A673 (cell line): ENCODE data around the gene GRIK2. TPM values are rescaled to one million over a fixed set of nuclear protein-coding genes. Genes with fewer than 3 reads are reported as not detected.
"Not testable (repeated sequence)": the region's sequence is repeated elsewhere in the genome, so short reads cannot be mapped to it uniquely, and the experiment has no call there.

ENCODE experiments used
- BruUV-seq: library from RNA; stranded (reverse); fragments of 400-500 nt; replicated peaks from 2 replicates; lab custom pipeline; 2021; lab: Mats Ljungman, UMichigan
- CTCF ChIA-PET: fragments of 300-600 bp; sonication (Branson Sonifier 250); formaldehyde crosslinking; loops from one replicate; lab custom pipeline; 2022; ENCODE audit warnings: antibody characterized with exemption; lab: Charles Lee
- POLR2A ChIA-PET: fragments of 300-600 bp; sonication (Branson Sonifier 250); formaldehyde crosslinking; loops from one replicate; lab custom pipeline; 2022; ENCODE audit warnings: antibody characterized with exemption; ENCODE audit not compliant: low non-redundant PET; lab: Charles Lee
- DNase-seq: peaks from one replicate; pipeline ENCODE4 v3.0.0-alpha.2; 2015; ENCODE audit warnings: low spot score
- H3K27ac ChIP-seq: fragments of 200-600 bp; sonication (generic); 2 replicates; pipeline ENCODE4 v1.5.1; 2016; ENCODE audit warnings: mixed run types, low read depth, mild to moderate bottlenecking, mixed read lengths, antibody characterized with exemption, low read length; ENCODE audit not compliant: poor library complexity, severe bottlenecking
- H3K27me3 ChIP-seq: fragments of 200-600 bp; sonication (generic); replicated peaks from 2 replicates; pipeline ENCODE4 v1.6.1; 2017; ENCODE audit warnings: mixed run types, low read depth, mild to moderate bottlenecking, mixed read lengths, antibody characterized with exemption, low read length; ENCODE audit not compliant: insufficient read depth, poor library complexity
- H3K36me3 ChIP-seq: fragments of 200-600 bp; sonication (generic); 2 replicates; pipeline ENCODE4 v1.6.1; 2016; ENCODE audit warnings: mixed run types, mild to moderate bottlenecking, mixed read lengths, antibody characterized with exemption, low read length; ENCODE audit not compliant: insufficient read depth, poor library complexity, severe bottlenecking
- H3K4me1 ChIP-seq: fragments of 200-600 bp; sonication (generic); 2 replicates; pipeline ENCODE4 v1.6.1; 2017; ENCODE audit warnings: mixed run types, mild to moderate bottlenecking, mixed read lengths, antibody characterized with exemption, low read length; ENCODE audit not compliant: insufficient read depth, poor library complexity, severe bottlenecking
- H3K4me3 ChIP-seq: fragments of 200-600 bp; sonication (generic); 2 replicates; pipeline ENCODE4 v1.5.1; 2016; ENCODE audit warnings: low read depth, mixed run types, mild to moderate bottlenecking, mixed read lengths, low read length; ENCODE audit not compliant: poor library complexity, severe bottlenecking
- H3K9me3 ChIP-seq: fragments of 200-600 bp; sonication (generic); 2 replicates; pipeline ENCODE4 v1.6.1; 2016; ENCODE audit warnings: mixed run types, low read depth, mild to moderate bottlenecking, mixed read lengths, antibody characterized with exemption, low read length; ENCODE audit not compliant: poor library complexity, severe bottlenecking
- CTCF ChIP-seq: fragments of 300-800, 200-600 bp; sonication (generic); conservative IDR thresholded peaks from 2 replicates; pipeline ENCODE4 v1.5.1; 2017; ENCODE audit warnings: low read depth, mild to moderate bottlenecking, antibody characterized with exemption, low read length, moderate library complexity, mixed read lengths
- EZH2 ChIP-seq: fragments of 200-600 bp; sonication (generic); IDR thresholded peaks from 2 replicates; pipeline ENCODE4 v1.6.1; 2017; ENCODE audit warnings: borderline replicate concordance, low read depth, mild to moderate bottlenecking, mixed read lengths, antibody characterized with exemption, low read length; ENCODE audit not compliant: poor library complexity, severe bottlenecking
- intact Hi-C: fragments of 100-400 bp; cut with micrococcal nuclease; formaldehyde crosslinking; loops from one replicate; pipeline ENCODE4 v1.10.0; 2022; ENCODE audit not compliant: unreplicated experiment
- total RNA-seq: library from RNA; stranded (reverse); gene quantifications from 2 replicates; pipeline ENCODE4 v1.2.3, GENCODE V29; 2021

The GRIK2 gene
- total RNA-seq, 1 experiment from 2014 or later, result 62.1 TPM

- H3K27ac ChIP-seq, result no peak overlapping the region
- no peaks in the 10 kb centered on the region for H3K9me3 ChIP-seq
- TF ChIP-seq CTCF (no peak), EZH2 (no peak)
- H3K27me3 ChIP-seq, result no peaks in the 10 kb centered on the region
- peaks cover 33% of the 10 kb centered on the region for H3K36me3 ChIP-seq
- DNase-seq, result no peak
- no peaks in the 10 kb centered on the region for H3K4me1 ChIP-seq
- CTCF ChIA-PET, result no interaction called here
- intact Hi-C loops, result no loop called here
- BruUV-seq, result no TSS peak
- POLR2A ChIA-PET, result no interaction called here
- no peak overlapping the region for H3K4me3 ChIP-seq
These were observed 674.9 kb downstream of the GRIK2 start for GRCh38 chr6:102068349-102068929.

- no peak overlapping the region for H3K27ac ChIP-seq
- CTCF ChIA-PET, result no interaction called here
- peaks cover under 1% of the 10 kb centered on the region for H3K36me3 ChIP-seq
- DNase-seq, result no peak
- H3K4me3 ChIP-seq, result no peak overlapping the region
- H3K27me3 ChIP-seq, result no peaks in the 10 kb centered on the region
- intact Hi-C loops, result no loop called here
- H3K9me3 ChIP-seq, result peaks cover 6% of the 10 kb centered on the region
- no TSS peak for BruUV-seq
- TF ChIP-seq CTCF (no peak), EZH2 (no peak)
- POLR2A ChIA-PET, result no interaction called here
- no peaks in the 10 kb centered on the region for H3K4me1 ChIP-seq
These were observed 682.0 kb downstream of the GRIK2 start for GRCh38 chr6:102075539-102075938.

- BruUV-seq, result no TSS peak
- Histone ChIP-seq H3K4me3 (no peak overlapping the region), H3K27ac (no peak overlapping the region), H3K36me3 (no peaks in the 10 kb centered on the region), H3K27me3 (no peaks in the 10 kb centered on the region), H3K9me3 (no peaks in the 10 kb centered on the region), H3K4me1 (no peaks in the 10 kb centered on the region)
- CTCF ChIA-PET, result no interaction called here
- POLR2A ChIA-PET, result no interaction called here
- DNase-seq, result peak; percentile 9
- TF ChIP-seq EZH2 (no peak), CTCF (0 out of 2 replicates have a peak, but pooled peaks have one; percentile 31)
- intact Hi-C loops, result no loop called here
These were observed 691.7 kb downstream of the GRIK2 start for GRCh38 chr6:102085257-102085656.

- H3K36me3 ChIP-seq, H3K4me1 ChIP-seq, H3K27ac ChIP-seq, H3K4me3 ChIP-seq, DNase-seq, H3K9me3 ChIP-seq, intact Hi-C loops, CTCF ChIA-PET, BruUV-seq, POLR2A ChIA-PET, H3K27me3 ChIP-seq: not testable (repeated sequence)
These were observed 694.7 kb downstream of the GRIK2 start for GRCh38 chr6:102088160-102088559.
